Ectodermal cell (in vitro differentiated cells): ENCODE data around the gene CLEC4D.
"Not testable (repeated sequence)": the region's sequence is repeated elsewhere in the genome, so short reads cannot be mapped to it uniquely, and the experiment has no call there.

Experiments used
- H3K27ac ChIP-seq: 2 replicates; pipeline ENCODE4 v1.7.0; 2013; ENCODE audit warnings: mild to moderate bottlenecking, low read depth, low read length; ENCODE audit not compliant: insufficient read depth, poor library complexity, severe bottlenecking
- H3K27me3 ChIP-seq: 2 replicates; pipeline ENCODE4 v1.7.0; 2013; ENCODE audit warnings: mild to moderate bottlenecking, low read length; ENCODE audit not compliant: insufficient read depth, control insufficient read depth, poor library complexity, severe bottlenecking
- H3K36me3 ChIP-seq: one replicate; pipeline ENCODE4 v1.7.0; 2013; ENCODE audit warnings: low read length; ENCODE audit not compliant: control insufficient read depth, insufficient read depth
- H3K4me1 ChIP-seq: one replicate; pipeline ENCODE4 v1.7.0; 2013; ENCODE audit warnings: low read length; ENCODE audit not compliant: control insufficient read depth, insufficient read depth
- H3K4me3 ChIP-seq: 2 replicates; pipeline ENCODE4 v1.7.0; 2013; ENCODE audit warnings: low read depth, low read length, control low read depth; ENCODE audit not compliant: insufficient read depth
- H3K9me3 ChIP-seq: 2 replicates; pipeline ENCODE4 v1.7.0; 2013; ENCODE audit warnings: mild to moderate bottlenecking, low read length, moderate library complexity; ENCODE audit not compliant: control insufficient read depth
- WGBS, 2 experiments: methylation state at CpG; one replicate each; pipeline ENCODE4 v1.1.7; 2013; ENCODE audit warnings: missing lambda C conversion rate in 2 of 2; 5-methylcytosine and 5-hydroxymethylcytosine counted together

The CLEC4D gene

DNA sequence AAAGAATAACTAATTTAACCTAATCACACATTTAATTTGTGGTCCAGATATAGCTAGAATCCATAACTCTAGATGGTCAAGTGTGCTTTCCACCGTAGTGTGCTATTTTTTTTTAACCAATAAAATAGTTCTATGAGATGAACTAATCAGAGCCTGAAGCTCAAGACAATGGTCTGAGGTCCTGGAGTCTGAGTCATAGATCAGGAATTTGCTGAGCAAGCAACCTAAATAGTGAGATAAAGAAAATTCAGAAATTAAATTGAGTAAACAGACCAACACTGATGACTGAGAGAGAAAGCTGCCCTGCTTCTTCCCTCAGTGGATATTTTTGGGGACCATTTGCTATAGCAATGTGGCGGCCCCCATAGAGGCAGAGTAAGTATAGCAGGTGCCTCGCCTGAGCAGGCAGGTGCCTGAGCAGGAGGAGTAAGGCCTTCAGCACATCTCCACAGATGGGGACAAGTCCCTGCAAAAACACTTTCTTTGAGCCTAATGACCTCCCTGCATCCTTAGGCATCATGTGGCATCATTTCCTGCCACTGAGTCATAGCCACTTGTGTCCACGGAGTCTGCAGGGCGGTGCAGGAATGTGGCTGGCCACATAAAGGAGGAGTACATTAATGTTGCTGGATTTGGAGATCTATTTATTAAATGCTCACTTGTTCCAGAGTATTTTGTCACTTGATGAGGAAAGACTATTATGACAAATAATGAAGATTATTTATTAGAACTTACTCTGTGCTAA is 41.3 kb downstream of the CLEC4D start:
- Histone ChIP-seq H3K9me3 (no peaks in the 10 kb centered on the region), H3K36me3 (no peaks in the 10 kb centered on the region), H3K27me3 (no peaks in the 10 kb centered on the region), H3K4me1 (no peaks in the 10 kb centered on the region), H3K27ac (no peak overlapping the region), H3K4me3 (no peak overlapping the region)
- WGBS, 2 experiments: 91 to 94% methylated on average over 5 of the region's 5 CpGs

DNA sequence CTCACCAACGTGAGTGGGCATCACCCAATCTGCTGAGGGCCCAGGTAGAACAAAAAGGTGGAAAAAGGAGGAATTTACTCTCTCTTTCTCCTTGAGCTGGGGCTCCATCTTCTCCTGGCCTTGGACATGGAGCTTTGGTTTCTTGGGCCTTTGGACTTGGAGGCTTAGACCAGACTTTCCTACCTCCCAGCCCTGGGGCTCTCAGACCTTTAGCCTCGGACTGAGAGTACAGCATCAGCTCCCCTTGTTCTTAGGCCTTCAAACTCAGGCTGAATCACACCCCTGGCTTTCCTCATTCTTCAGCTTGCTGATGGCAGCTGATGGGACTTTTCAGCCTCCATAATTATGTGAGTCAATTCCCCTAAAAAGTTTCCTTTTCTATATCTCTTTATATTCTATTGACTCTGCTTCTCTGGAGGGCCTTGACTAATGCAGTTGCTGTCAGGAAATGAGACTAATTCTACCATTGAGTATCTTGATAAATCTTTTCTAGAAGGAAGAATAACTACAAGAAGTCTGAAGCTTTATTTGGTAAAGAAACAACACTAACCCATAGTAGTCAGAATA is 43.3 kb downstream of the CLEC4D start:
- Histone ChIP-seq H3K36me3 (no peaks in the 10 kb centered on the region), H3K4me1 (no peaks in the 10 kb centered on the region), H3K27me3 (no peaks in the 10 kb centered on the region), H3K4me3 (no peak overlapping the region), H3K27ac (no peak overlapping the region), H3K9me3 (no peaks in the 10 kb centered on the region)
- 86 to 93% methylated on average over 2 of the region's 2 CpGs for WGBS, 2 experiments

DNA sequence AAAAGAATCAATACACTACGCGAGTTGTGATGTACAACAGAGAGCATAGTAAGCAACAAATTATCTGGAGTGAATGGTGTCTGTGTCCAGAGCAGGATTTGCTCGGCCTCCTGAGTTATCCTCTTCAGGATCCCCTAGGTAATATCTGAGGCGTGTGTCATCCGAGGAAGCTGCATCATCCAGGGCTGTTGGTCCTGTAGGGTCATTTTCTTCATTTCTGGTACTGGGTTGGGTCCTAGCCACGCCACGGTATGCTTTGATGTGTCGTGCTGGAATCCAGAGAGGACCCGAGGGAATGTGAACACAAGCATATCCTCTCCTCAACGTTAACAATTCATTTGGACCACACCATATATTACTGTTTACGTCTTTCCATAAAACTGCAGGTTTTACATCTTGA is 46.4 kb downstream of the CLEC4D start:
- Histone ChIP-seq H3K9me3 (no peaks in the 10 kb centered on the region), H3K27me3 (no peaks in the 10 kb centered on the region), H3K36me3 (no peaks in the 10 kb centered on the region), H3K4me1 (no peaks in the 10 kb centered on the region), H3K4me3 (no peak overlapping the region), H3K27ac (no peak overlapping the region)
- WGBS, 2 experiments: 90 to 92% methylated on average over 10 to 11 of the region's 11 CpGs

DNA sequence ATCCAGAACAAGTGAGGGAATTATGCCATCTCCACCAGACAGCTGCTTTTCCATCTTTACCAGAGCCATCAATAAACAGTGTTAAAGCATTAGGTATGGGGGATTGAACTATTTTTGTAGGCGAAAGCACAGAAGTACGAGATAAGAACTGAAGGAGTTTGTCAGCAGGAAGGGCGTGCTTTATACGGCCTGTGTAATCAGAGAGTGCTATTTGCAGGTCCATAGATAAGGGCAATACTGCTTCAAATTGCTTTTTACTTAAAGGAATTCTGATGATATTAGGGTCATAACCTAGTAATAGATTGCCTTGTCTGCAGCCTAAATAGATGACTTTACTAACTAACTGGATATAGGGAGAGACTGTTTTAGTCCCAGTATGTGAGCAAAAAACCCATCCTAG is 47.7 kb downstream of the CLEC4D start:
- Histone ChIP-seq H3K4me3 (no peak overlapping the region), H3K27ac (no peak overlapping the region), H3K4me1 (no peaks in the 10 kb centered on the region), H3K9me3 (no peaks in the 10 kb centered on the region), H3K27me3 (no peaks in the 10 kb centered on the region), H3K36me3 (no peaks in the 10 kb centered on the region)
- 90 to 95% methylated on average over 4 of the region's 4 CpGs for WGBS, 2 experiments

DNA sequence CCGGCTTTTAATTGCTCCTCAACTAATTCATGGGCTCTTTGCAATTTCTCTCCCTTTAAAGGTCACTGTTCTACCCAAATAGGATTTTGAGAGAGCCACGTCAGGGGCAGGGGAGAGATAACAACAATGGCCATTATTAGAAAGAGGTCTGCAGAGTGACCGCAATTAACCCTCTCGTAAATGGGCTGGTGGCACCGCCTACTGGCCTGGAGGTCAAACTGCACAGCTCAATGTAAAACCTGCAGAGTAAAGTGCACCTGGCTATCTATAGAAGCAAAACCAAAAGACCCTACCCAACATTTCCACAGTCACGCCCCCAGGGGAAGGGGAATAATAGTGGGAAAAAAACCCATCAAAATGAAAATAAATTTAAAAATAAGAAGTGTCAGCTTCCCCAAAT is 49.0 kb downstream of the CLEC4D start:
- H3K4me1 ChIP-seq: no peaks in the 10 kb centered on the region
- no peaks in the 10 kb centered on the region for H3K36me3 ChIP-seq
- no peak overlapping the region for H3K4me3 ChIP-seq
- H3K27me3 ChIP-seq: no peaks in the 10 kb centered on the region
- WGBS, 2 experiments: 94 to 95% methylated on average over 5 of the region's 6 CpGs
- no peaks in the 10 kb centered on the region for H3K9me3 ChIP-seq
- no peak overlapping the region for H3K27ac ChIP-seq

DNA sequence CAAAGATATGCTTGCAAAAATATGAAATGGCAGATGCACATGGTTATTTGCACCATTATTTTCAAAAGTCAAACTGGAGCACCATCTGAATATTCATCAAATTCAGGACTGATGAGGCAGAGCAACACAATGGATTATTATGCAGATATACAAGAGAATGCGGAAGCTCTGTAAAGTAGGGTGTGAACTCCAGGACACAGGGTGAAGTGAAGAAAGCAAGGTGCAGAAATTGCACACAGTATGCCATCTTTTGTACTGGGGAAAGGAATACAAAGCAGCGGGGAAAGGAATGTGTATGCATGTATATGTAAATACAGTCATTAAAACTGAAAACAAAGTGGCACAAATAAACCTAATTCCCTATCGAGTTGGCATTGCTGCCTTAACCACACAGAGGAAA is 50.1 kb downstream of the CLEC4D start:
- Histone ChIP-seq H3K9me3 (no peaks in the 10 kb centered on the region), H3K4me1 (no peaks in the 10 kb centered on the region), H3K27ac (no peak overlapping the region), H3K27me3 (no peaks in the 10 kb centered on the region), H3K4me3 (no peak overlapping the region), H3K36me3 (no peaks in the 10 kb centered on the region)
- 60 to 72% methylated on average over 2 to 3 of the region's 3 CpGs for WGBS, 2 experiments

DNA sequence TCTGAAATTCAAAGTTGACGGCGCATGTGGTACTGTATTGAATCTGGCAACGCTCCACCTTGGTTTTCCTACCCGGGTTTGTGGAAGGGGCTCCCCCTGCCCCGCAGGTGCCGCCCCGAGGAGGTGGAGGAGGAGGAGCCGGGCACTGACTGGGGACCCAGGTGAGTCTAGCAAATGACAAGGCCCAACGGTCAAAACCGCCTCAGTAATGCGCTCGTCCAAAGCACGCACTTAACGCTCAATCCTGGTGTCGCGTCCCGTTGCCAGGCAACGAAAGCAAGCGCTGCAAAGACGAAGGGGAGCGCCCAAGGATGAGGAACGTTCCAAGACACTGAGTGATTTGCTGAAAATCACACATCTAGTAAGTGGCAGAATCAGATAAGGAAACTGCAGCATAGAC is 51.4 kb downstream of the CLEC4D start:
- no peaks in the 10 kb centered on the region for H3K27me3 ChIP-seq
- no peak overlapping the region for H3K27ac ChIP-seq
- no peaks in the 10 kb centered on the region for H3K9me3 ChIP-seq
- no peak overlapping the region for H3K4me3 ChIP-seq
- no peaks in the 10 kb centered on the region for H3K4me1 ChIP-seq
- 92% methylated on average over 22 of the region's 22 CpGs for WGBS, 2 experiments
- no peaks in the 10 kb centered on the region for H3K36me3 ChIP-seq

DNA sequence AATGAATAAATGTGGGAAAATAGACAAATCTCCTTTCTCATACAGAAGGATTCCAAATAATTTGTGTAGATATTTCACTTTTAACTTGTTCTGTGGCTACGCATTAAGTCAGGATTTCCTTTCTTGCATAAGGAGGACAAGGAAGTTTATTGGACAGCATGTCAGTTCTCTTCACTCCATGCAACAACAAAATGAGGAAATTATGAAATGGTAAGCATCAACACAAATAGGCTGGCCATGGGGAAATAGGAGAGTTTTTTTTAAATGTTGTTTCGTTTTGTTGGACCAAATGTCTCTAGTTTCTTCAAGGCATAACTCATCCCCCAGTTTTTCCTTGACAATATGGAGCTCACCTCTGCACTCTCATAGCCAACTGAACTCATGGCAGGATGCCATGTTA is 52.7 kb downstream of the CLEC4D start:
- not testable (repeated sequence) for H3K4me1 ChIP-seq, H3K4me3 ChIP-seq, H3K36me3 ChIP-seq, H3K27ac ChIP-seq, H3K9me3 ChIP-seq, H3K27me3 ChIP-seq
- WGBS, 2 experiments: 92 to 100% methylated on average over 1 of the region's 2 CpGs

DNA sequence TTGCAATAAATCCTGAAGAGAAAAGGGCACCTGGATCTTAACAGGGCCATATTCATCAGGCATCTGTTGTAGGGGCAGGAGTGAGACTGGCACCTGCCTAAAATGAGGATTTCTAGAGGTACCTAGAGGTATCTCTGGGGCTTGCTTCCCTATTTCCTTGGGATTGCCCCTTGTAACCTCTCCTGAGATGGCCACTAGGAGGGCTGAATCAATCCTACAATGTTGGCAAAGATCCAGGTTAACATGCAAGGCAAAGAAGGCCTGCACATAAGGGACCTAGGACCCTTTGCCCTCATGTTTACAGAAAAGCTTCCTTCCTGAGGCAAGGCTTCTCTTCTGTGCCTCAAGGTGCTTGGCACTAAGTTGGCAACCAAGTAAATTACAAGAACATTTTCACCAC is 53.2 kb downstream of the CLEC4D start:
- no peaks in the 10 kb centered on the region for H3K27me3 ChIP-seq
- no peak overlapping the region for H3K27ac ChIP-seq
- H3K4me3 ChIP-seq: no peak overlapping the region
- no peaks in the 10 kb centered on the region for H3K36me3 ChIP-seq
- H3K4me1 ChIP-seq: no peaks in the 10 kb centered on the region
- H3K9me3 ChIP-seq: no peaks in the 10 kb centered on the region
